Measurements from ENCODE around the gene PKD2.

The PKD2 gene

DNA sequence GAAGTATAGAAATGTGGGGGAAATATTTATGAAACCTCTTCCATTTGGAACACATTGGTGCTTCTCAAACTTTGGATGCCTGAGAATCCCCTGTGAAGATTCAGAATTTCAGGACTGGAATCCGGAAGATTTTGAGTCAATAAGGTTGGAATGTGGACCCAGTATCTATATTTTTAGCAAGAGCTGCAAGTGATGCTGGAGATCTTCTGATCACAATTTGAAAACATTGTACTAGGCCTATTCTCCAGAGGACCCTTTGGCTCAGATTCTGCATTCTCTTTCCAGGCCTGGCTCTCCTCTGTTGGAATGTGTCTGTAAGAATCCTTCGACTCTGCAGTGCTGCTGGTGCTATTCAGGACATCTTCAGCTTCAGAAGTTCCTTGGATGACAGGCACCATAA, 2.4 kb upstream of the PKD2 start:
- TF ChIP-seq, protein P1, sequence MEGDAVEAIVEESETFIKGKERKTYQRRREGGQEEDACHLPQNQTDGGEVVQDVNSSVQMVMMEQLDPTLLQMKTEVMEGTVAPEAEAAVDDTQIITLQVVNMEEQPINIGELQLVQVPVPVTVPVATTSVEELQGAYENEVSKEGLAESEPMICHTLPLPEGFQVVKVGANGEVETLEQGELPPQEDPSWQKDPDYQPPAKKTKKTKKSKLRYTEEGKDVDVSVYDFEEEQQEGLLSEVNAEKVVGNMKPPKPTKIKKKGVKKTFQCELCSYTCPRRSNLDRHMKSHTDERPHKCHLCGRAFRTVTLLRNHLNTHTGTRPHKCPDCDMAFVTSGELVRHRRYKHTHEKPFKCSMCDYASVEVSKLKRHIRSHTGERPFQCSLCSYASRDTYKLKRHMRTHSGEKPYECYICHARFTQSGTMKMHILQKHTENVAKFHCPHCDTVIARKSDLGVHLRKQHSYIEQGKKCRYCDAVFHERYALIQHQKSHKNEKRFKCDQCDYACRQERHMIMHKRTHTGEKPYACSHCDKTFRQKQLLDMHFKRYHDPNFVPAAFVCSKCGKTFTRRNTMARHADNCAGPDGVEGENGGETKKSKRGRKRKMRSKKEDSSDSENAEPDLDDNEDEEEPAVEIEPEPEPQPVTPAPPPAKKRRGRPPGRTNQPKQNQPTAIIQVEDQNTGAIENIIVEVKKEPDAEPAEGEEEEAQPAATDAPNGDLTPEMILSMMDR (IDR thresholded peaks at IDR 0.05; ENCODE audit: insufficient read depth, missing control alignments): no peak
- FAIRE-seq (no peak), DNase-seq (ENCODE audit: insufficient read length, low spot score) (no peak)

DNA sequence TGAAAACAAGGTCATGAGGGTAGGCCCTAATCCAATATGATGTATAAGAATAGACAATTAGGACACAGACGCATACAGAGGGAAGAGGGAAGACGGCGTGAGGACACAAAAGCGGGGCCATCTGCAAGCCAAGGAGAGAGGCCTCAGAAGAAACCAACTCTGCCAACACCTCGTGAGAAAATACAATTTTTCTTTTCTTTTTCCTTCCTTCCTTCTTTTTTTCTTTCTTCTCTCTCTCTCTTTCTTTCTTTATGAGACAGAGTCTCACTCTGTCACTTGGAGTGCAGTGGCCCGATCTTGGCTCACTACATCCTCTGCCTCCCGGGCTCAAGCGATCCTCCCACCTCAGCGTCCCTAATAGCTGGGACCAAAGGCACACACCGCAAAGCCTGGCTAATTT, 1.5 kb upstream of the PKD2 start:
- DNase-seq (ENCODE audit: insufficient read length, low spot score): no peak
- no peak for FAIRE-seq
- TF ChIP-seq, protein P1 (IDR thresholded peaks at IDR 0.05; ENCODE audit: insufficient read depth, missing control alignments): no peak

DNA sequence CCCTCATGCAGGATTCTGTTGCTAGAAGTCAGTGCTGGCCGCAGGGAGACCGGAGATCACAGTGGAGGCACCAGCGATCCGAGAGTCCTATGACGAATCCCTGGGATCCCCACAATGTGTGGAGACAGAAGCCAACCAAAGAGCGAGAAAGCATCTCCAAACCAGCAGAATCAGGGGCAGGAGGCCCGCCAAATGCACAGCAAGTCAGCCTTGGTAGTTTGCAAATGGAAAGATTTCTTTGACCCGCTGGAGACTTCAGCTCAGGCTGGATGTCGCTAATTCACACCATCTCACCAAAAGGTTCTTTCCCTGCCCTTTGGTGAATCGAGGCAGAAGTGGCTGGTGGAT, 505 bp upstream of the PKD2 start:
- no peak for FAIRE-seq

DNA sequence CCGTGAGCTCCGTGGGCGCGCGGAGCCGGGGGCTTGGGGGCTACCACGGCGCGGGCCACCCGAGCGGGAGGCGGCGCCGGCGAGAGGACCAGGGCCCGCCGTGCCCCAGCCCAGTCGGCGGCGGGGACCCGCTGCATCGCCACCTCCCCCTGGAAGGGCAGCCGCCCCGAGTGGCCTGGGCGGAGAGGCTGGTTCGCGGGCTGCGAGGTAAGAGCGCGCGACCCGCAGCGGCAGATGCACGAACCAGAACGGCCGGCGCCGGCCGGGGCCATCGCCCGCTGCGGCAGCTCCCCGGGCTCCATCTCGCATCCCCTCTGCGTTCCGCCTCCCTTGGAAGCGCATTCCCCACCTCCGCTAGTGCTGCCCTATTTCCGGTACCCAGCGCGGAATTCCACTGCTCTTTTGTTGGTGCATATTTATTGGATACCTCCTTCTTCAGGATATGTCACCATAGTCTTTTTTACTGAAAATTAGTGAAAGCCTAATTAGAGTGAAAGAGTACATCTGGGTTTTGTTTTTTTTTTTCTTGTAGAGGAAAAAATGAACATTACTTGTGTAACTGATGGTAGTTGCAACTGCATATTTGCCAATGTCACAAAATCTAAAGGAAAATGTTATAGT, 797 bp downstream of the PKD2 start:
- FAIRE-seq: no peak
- TF ChIP-seq, protein P1 (IDR thresholded peaks at IDR 0.05; ENCODE audit: insufficient read depth, missing control alignments): no peak
- no peak for DNase-seq (ENCODE audit: insufficient read length, low spot score)

More for the DNA sequence above, 505 bp upstream of the PKD2 start:
- TF ChIP-seq, protein P1 (IDR thresholded peaks at IDR 0.05; ENCODE audit: insufficient read depth, missing control alignments): no peak
- no peak for DNase-seq (ENCODE audit: insufficient read length, low spot score)

DNA sequence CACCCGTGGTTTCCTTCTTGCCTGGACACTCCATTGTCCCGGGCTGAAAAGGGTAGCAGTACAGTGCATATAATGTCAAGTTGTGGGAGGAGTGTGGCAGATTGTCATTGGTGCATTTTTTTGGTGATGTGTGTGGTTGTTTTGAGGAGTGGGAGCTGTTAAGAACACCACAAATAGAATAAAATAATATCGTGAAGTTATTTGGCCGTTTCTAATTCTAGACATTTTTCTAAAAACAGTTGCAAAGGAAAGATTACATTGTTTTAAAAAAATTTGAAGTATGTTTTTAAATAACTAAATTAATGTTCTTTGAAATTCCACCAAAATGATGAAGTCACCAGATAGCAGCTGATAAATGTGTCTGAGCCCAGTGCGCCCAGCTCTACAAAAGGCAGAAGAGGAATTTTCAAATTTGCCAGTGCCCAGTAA, 1.3 kb downstream of the PKD2 start:
- FAIRE-seq: no peak
- DNase-seq (ENCODE audit: insufficient read length, low spot score): no peak
- TF ChIP-seq, protein P1 (IDR thresholded peaks at IDR 0.05; ENCODE audit: insufficient read depth, missing control alignments): no peak

DNA sequence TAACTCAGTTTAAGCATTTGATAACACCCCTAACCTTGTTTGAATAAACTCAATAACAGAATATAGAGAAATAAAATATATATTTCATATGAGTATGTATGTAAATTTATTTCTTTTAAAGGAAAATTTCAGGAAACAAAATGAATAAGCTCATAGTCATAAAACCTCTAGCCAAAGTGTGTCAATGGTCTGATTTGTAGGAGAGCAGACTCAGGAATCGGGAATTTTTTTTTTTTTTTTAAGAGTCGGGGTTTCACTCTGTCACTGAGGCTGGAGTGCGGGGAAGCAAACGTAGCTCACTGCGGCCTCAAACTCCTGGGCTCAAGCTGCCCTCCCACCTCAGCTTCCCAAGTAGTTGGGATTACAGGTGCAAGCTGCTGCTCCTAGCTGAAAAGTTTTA, 2.4 kb downstream of the PKD2 start:
- TF ChIP-seq, protein P1 (IDR thresholded peaks at IDR 0.05; ENCODE audit: insufficient read depth, missing control alignments): no peak
- FAIRE-seq (no peak), DNase-seq (ENCODE audit: insufficient read length, low spot score) (no peak)

DNA sequence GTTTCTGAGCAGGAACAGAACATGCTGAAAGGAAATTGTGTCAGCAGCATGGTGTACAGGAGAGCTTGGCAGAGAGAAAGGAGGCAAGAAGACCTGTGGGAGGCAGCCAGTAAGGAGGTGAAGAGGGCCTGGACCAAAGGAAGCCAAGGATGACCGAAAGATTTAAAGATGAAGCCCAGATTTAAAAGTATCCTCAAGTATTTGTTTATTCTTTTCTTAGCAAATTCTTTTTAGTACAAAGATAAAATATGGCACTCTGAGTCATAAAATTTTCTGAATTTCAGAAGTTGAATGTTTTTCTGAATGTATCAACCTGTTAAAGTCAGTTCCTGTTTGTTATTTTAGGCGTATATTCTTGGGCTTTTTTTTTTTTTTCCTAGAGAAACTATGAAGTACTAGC, 3.5 kb downstream of the PKD2 start:
- FAIRE-seq: no peak
- no peak for DNase-seq (ENCODE audit: insufficient read length, low spot score)
- TF ChIP-seq, protein P1 (IDR thresholded peaks at IDR 0.05; ENCODE audit: insufficient read depth, missing control alignments): no peak
